HepG2 (cell line): ENCODE data around the gene BCO1. TPM values are rescaled to one million over a fixed set of nuclear protein-coding genes. Genes with fewer than 3 reads are reported as not detected.

ENCODE experiments used
- ATAC-seq: fragments of 200-7000 bp; cut with Tn5 transposase; 3 replicates; pipeline ENCODE4 v1.9.1; 2020; ENCODE audit warnings: mild to moderate bottlenecking, moderate library complexity
- BruUV-seq: library from RNA; stranded (reverse); fragments of 400-500 nt; replicated peaks from 2 replicates; lab custom pipeline; 2021; lab: Mats Ljungman, UMichigan
- CTCF ChIA-PET: fragments of 300-600 bp; formaldehyde crosslinking; extraction: SDS; loops from one replicate; lab custom pipeline; 2021; ENCODE audit warnings: low total read pairs, inconsistent platforms, low intra/inter-chr PET ratio; lab: Yijun Ruan, JAX
- POLR2A ChIA-PET: fragments of 350-600 bp; sonication (Branson Sonifier 250); formaldehyde crosslinking; loops from one replicate; lab custom pipeline; 2020; ENCODE audit warnings: antibody characterized with exemption, inconsistent platforms; lab: Yijun Ruan, JAX
- DNase-seq: peaks from one replicate; pipeline ENCODE4 v3.0.0-alpha.2; 2015; ENCODE audit warnings: low spot score
- FAIRE-seq: peaks from 3 replicates; lab custom pipeline; 2011; peaks lifted over from hg19 to GRCh38; lab: Jason Lieb, UNC
- H2AFZ ChIP-seq: one replicate; pipeline ENCODE4 v1.6.1; 2011; ENCODE audit warnings: low read length, inconsistent platforms
- H3K27ac ChIP-seq: fragments of 300-600 bp; 3 replicates; pipeline ENCODE4 v1.8.0; 2011; ENCODE audit warnings: mixed run types, mild to moderate bottlenecking, mixed read lengths, low read length, inconsistent platforms; ENCODE audit not compliant: insufficient read depth; ENCODE audit errors: extremely low read length
- H3K27me3 ChIP-seq, 2 experiments: fragments of 200-600 bp in 1 of 2; 2 replicates in 1 of 2; 3 replicates in 1 of 2; pipeline versions ENCODE4 v1.6.0 to v1.8.0; 2011; ENCODE audit warnings: low read length in 2 of 2, mild to moderate bottlenecking in 2 of 2, moderate library complexity in 2 of 2, inconsistent platforms in 1 of 2; ENCODE audit not compliant: insufficient read depth in 2 of 2, control insufficient read depth in 1 of 2
- H3K36me3 ChIP-seq, 2 experiments: fragments of 200-600 bp in 1 of 2; replicated peaks in 1 of 2; 2 replicates in 1 of 2; 3 replicates in 1 of 2; pipeline versions ENCODE4 v1.5.1 to v1.8.0; 2011; ENCODE audit warnings: low read length in 2 of 2, inconsistent platforms in 1 of 2; ENCODE audit not compliant: insufficient read depth in 2 of 2, control insufficient read depth in 1 of 2
- H3K4me1 ChIP-seq: 2 replicates; pipeline ENCODE4 v1.5.1; 2012; ENCODE audit warnings: low read length, inconsistent platforms; ENCODE audit not compliant: insufficient read depth
- H3K4me2 ChIP-seq: 2 replicates; pipeline ENCODE4 v1.6.0; 2011; ENCODE audit warnings: low read depth, low read length, inconsistent platforms
- H3K4me3 ChIP-seq, 3 experiments: fragments of 200-600 bp in 1 of 3; sonication (generic), shearing (Covaris generic) in 1 of 3; replicated peaks in 1 of 3; 2 replicates each; pipeline ENCODE4 v1.5.1; 2011 to 2016; ENCODE audit warnings: low read length in 3 of 3, inconsistent platforms in 2 of 3, low read depth in 2 of 3, mild to moderate bottlenecking in 2 of 3, control low read depth in 1 of 3, mixed read lengths in 1 of 3; ENCODE audit not compliant: insufficient read depth in 1 of 3
- H3K79me2 ChIP-seq: one replicate; pipeline ENCODE4 v1.6.1; 2011; ENCODE audit warnings: low read length, inconsistent platforms; ENCODE audit not compliant: insufficient read depth
- H3K9ac ChIP-seq: 2 replicates; pipeline ENCODE4 v1.6.0; 2011; ENCODE audit warnings: mild to moderate bottlenecking, low read depth, low read length, inconsistent platforms; ENCODE audit not compliant: insufficient read depth
- H3K9me3 ChIP-seq: 2 replicates; pipeline ENCODE4 v1.5.1; 2012; ENCODE audit warnings: mild to moderate bottlenecking, low read length
- H4K20me1 ChIP-seq: 2 replicates; pipeline ENCODE4 v1.6.0; 2011; ENCODE audit warnings: inconsistent platforms, mild to moderate bottlenecking, low read length, moderate library complexity; ENCODE audit not compliant: insufficient read depth
- BRD4 ChIP-seq: sonication (generic); formaldehyde crosslinking; IDR thresholded peaks from 2 replicates; pipeline ENCODE4 v1.4.0; 2020; ENCODE audit warnings: missing genetic modification reagents
- CEBPG ChIP-seq: IDR thresholded peaks from 2 replicates; pipeline ENCODE4 v1.6.1; 2016
- CREB1 ChIP-seq, 2 experiments: fragments of 450-650 bp in 1 of 2; IDR thresholded peaks; 2 replicates each; pipeline ENCODE4 v1.6.1; 2016 to 2017; ENCODE audit warnings: control low read depth in 1 of 2, mild to moderate bottlenecking in 1 of 2, missing compliant biosample characterization in 1 of 2, missing genetic modification characterization in 1 of 2
- CREB3 ChIP-seq: sonication (generic); formaldehyde crosslinking; IDR thresholded peaks from 2 replicates; pipeline ENCODE4 v1.5.0; 2020; ENCODE audit warnings: missing genetic modification reagents
- HNF4A ChIP-seq: sonication (generic); formaldehyde crosslinking; IDR thresholded peaks from 2 replicates; pipeline ENCODE4 v1.4.0; 2020; ENCODE audit warnings: missing genetic modification reagents
- HOXA5 ChIP-seq: sonication (generic); formaldehyde crosslinking; IDR thresholded peaks from 2 replicates; pipeline ENCODE4 v1.4.0; 2020; ENCODE audit warnings: missing genetic modification reagents
- MAFF ChIP-seq: IDR thresholded peaks from 2 replicates; pipeline ENCODE4 v1.6.1; 2011; ENCODE audit warnings: low read depth, low read length, improper control_type of control experiment
- MAFK ChIP-seq, 2 experiments: IDR thresholded peaks in 1 of 2; conservative IDR thresholded peaks in 1 of 2; 2 replicates each; pipeline ENCODE4 v1.6.1; 2011; ENCODE audit warnings: improper control_type of control experiment in 2 of 2, low read length in 2 of 2
- RBAK ChIP-seq: sonication (generic); formaldehyde crosslinking; IDR thresholded peaks from 2 replicates; pipeline ENCODE4 v1.5.1; 2020; ENCODE audit warnings: mild to moderate bottlenecking, missing genetic modification reagents
- ZNF276 ChIP-seq: sonication (generic); formaldehyde crosslinking; IDR thresholded peaks from 2 replicates; pipeline ENCODE4 v1.4.0; 2020; ENCODE audit warnings: mild to moderate bottlenecking, low read depth, missing genetic modification reagents
- ZNF432 ChIP-seq: sonication (generic); formaldehyde crosslinking; IDR thresholded peaks from 2 replicates; pipeline ENCODE4 v1.5.0; 2020; ENCODE audit warnings: missing genetic modification reagents, mild to moderate bottlenecking, borderline replicate concordance
- ZNF674 ChIP-seq: sonication (generic); formaldehyde crosslinking; IDR thresholded peaks from 2 replicates; pipeline ENCODE4 v1.5.0; 2020; ENCODE audit warnings: low read depth, mild to moderate bottlenecking, missing genetic modification reagents
- WGBS: methylation state at CpG from one replicate; pipeline ENCODE4 v1.1.6; 2017; ENCODE audit warnings: low lambda C conversion rate; 5-methylcytosine and 5-hydroxymethylcytosine counted together
- in situ Hi-C: cut with HindIII; loops from 2 replicates; pipeline ENCODE4 v1.10.0; 2017; ENCODE audit warnings: low pct_unique_long_range_greater_than_20kb; ENCODE audit not compliant: extremely low pct_ligation_motif_present
- intact Hi-C: fragments of 100-400 bp; cut with micrococcal nuclease; formaldehyde crosslinking; loops from one replicate; pipeline ENCODE4 v1.10.0; 2022; ENCODE audit not compliant: unreplicated experiment
- polyA plus RNA-seq, 8 experiments: library from polyadenylated mRNA; depleted of rRNA in 3 of 8; stranded (reverse) in 7 of 8; unstranded in 1 of 8; fragments of >200 nt; fragmentation: Illumina TruSeq in 4 of 8; extraction: Trizol in 4 of 8; gene quantifications; 2 replicates each; pipeline versions ENCODE4 v1.2.1 to v1.2.3, GENCODE V29; 2011 to 2016; ENCODE audit warnings: low read depth in 4 of 8, missing spikeins in 1 of 8, mixed read lengths in 1 of 8; ENCODE audit not compliant: insufficient read depth in 1 of 8
- total RNA-seq, 5 experiments: library from RNA; depleted of rRNA; stranded (reverse); fragments of >200 nt; fragmentation: Illumina TruSeq; extraction: Trizol; gene quantifications; 2 replicates each; pipeline ENCODE4 v1.2.3, GENCODE V29; 2016; ENCODE audit warnings: low read depth in 1 of 5

The BCO1 gene
- total and polyA plus RNA-seq, 2 of the 13 experiments (the other 11 are each of a cell fraction or from before 2014, with no cell fraction given) = 0.11 TPM; not detected in 1

GRCh38 chr16:81283044-81283443 lies 44.6 kb downstream of the BCO1 start (continued):
- TF ChIP-seq BRD4 (CRISPR knock-in tag) = no peak

GRCh38 chr16:81284995-81285600 lies 46.6 kb downstream of the BCO1 start:
- in situ Hi-C loops = no loop called here
- TF ChIP-seq ZNF432 (CRISPR knock-in tag) (no peak), MAFF (peak; percentile 33; the same call in 1 of the 2 replicates), MAFK (conservative IDR thresholded peaks at IDR 0.05 in 1 of 2, IDR thresholded peaks at IDR 0.05 in 1 of 2; ENCODE audit: low read length in 2 of 2) (peak in 1 of 2 experiments; percentile 54; a peak in 3 of 4 replicates)
- Histone ChIP-seq H3K27ac (no peak overlapping the region), H3K4me1 (no peaks in the 10 kb centered on the region), H3K4me3 (no peak overlapping the region), H3K9ac (no peak overlapping the region), H3K9me3 (no peaks in the 10 kb centered on the region), H3K79me2 (no peaks in the 10 kb centered on the region), H3K4me2 (no peak overlapping the region), H3K27me3 (peaks cover 4 to 15% of the 10 kb centered on the region in 2 experiments; a peak in 3 of 5 replicates), H4K20me1 (no peaks in the 10 kb centered on the region), H3K36me3 (no peaks in the 10 kb centered on the region), H2AFZ (no peak overlapping the region)
- FAIRE-seq = no peak
- ATAC-seq = no peak
- BruUV-seq = no TSS peak
- intact Hi-C loops = no loop called here
- CTCF ChIA-PET = no interaction called here
- WGBS = 41% methylated on average over 8 of the region's 8 CpGs
- POLR2A ChIA-PET = no interaction called here
- no peak for DNase-seq

- DNase-seq (no peak), FAIRE-seq (no peak), ATAC-seq (no peak)
- no peak overlapping the region for H3K4me3 ChIP-seq
- H3K4me2 ChIP-seq = no peak overlapping the region
- H4K20me1 ChIP-seq = no peaks in the 10 kb centered on the region
- no peak overlapping the region for H3K9ac ChIP-seq
- CTCF ChIA-PET = no interaction called here
- no TSS peak for BruUV-seq
- WGBS = 42% methylated on average over 1 of the region's 1 CpG
- no peak overlapping the region for H3K27ac ChIP-seq
- TF ChIP-seq HOXA5 (CRISPR knock-in tag) (no peak), ZNF674 (CRISPR knock-in tag) (no peak), CREB1 (IDR thresholded peaks at IDR 0.05) (no peak), CREB1 (CRISPR knock-in tag; IDR thresholded peaks at IDR 0.05) (no peak), RBAK (no peak), ZNF276 (no peak), CEBPG (CRISPR knock-in tag) (no peak), CREB3 (no peak), HNF4A (CRISPR knock-in tag) (no peak)
- no peaks in the 10 kb centered on the region for H3K9me3 ChIP-seq
- intact Hi-C loops = no loop called here
- POLR2A ChIA-PET = no interaction called here
- H3K36me3 ChIP-seq = no peaks in the 10 kb centered on the region
- H3K79me2 ChIP-seq = no peaks in the 10 kb centered on the region
- no peak overlapping the region for H2AFZ ChIP-seq
- in situ Hi-C loops = no loop called here
- H3K4me1 ChIP-seq = no peaks in the 10 kb centered on the region
- peaks cover 4 to 21% of the 10 kb centered on the region in 2 experiments; a peak in 4 of 5 replicates for H3K27me3 ChIP-seq
Measured at GRCh38 chr16:81286190-81286589, 47.7 kb downstream of the BCO1 start.
